Middle frontal gyrus (tissue), 1 donor: ENCODE data around the gene PAFAH1B2.
"Not testable (repeated sequence)": the region's sequence is repeated elsewhere in the genome, so short reads cannot be mapped to it uniquely, and the experiment has no call there.

ENCODE experiments used
- DNase-seq: peaks from one replicate; pipeline ENCODE4 v3.0.0-alpha.2; 2015; ENCODE audit warnings: low spot score; ENCODE audit errors: extremely low spot score

PAFAH1B2 gene

GRCh38 chr11:117143871-117144476, at the start of gene PAFAH1B2:
PAFAH1B2 (plus strand) TSS chr11:117144287; CDS start chr11:117152448, 8,161 bp downstream.
- peak; percentile 87 for DNase-seq

GRCh38 chr11:117094776-117095175, 49.3 kb upstream of the PAFAH1B2 start:
- no peak for DNase-seq

- DNase-seq, result no peak
These were observed 48.6 kb upstream of the PAFAH1B2 start for GRCh38 chr11:117095284-117096161.

GRCh38 chr11:117096201-117096991, 47.7 kb upstream of the PAFAH1B2 start:
- DNase-seq, result no peak

GRCh38 chr11:117097014-117097388, 47.1 kb upstream of the PAFAH1B2 start:
- no peak for DNase-seq

GRCh38 chr11:117097389-117098268, 46.5 kb upstream of the PAFAH1B2 start:
- no peak for DNase-seq

- DNase-seq, result peak; percentile 92
These were observed 45.5 kb upstream of the PAFAH1B2 start, which contains the start of gene SIK3 for GRCh38 chr11:117098269-117099232. SIK3 (minus strand) TSS chr11:117098428; CDS start chr11:117098415, 13 bp downstream.

- DNase-seq, result no peak
These were observed 44.4 kb upstream of the PAFAH1B2 start for GRCh38 chr11:117099696-117100095.

GRCh38 chr11:117100556-117100955, 43.5 kb upstream of the PAFAH1B2 start:
- DNase-seq, result no peak

GRCh38 chr11:117107701-117108590, 36.1 kb upstream of the PAFAH1B2 start:
- DNase-seq, result no peak

- DNase-seq, result no peak
These were observed 33.7 kb upstream of the PAFAH1B2 start for GRCh38 chr11:117110294-117110950.

GRCh38 chr11:117112497-117112896, 31.6 kb upstream of the PAFAH1B2 start:
- not testable (repeated sequence) for DNase-seq

- DNase-seq, result not testable (repeated sequence)
These were observed 31.1 kb upstream of the PAFAH1B2 start for GRCh38 chr11:117112939-117113338.

GRCh38 chr11:117117681-117118080, 26.4 kb upstream of the PAFAH1B2 start:
- no peak for DNase-seq

GRCh38 chr11:117121176-117121575, 22.9 kb upstream of the PAFAH1B2 start:
- DNase-seq, result no peak

- no peak for DNase-seq
These were observed 21.5 kb upstream of the PAFAH1B2 start for GRCh38 chr11:117122556-117122955.

GRCh38 chr11:117126223-117126965, 17.7 kb upstream of the PAFAH1B2 start:
- peak; percentile 60 for DNase-seq
